ENCODE results near the gene GOLGA2.

GRCh38 chr9:128322404-128323211 is 46.8 kb upstream of the GOLGA2 start, which contains the start of the genes COQ4 and TRUB2:
- TF ChIP-seq POLR2A (IDR thresholded peaks at IDR 0.05) (peak in 1 of 2 donors; percentile 42), CTCF (IDR thresholded peaks at IDR 0.05) (peak in 3 of 4 experiments; percentile 16 to 27 (median 25))
